Measurements from ENCODE around the gene SLC26A4. TPM values are rescaled to one million over a fixed set of nuclear protein-coding genes. Genes with fewer than 3 reads are reported as not detected.

The SLC26A4 gene
- total and polyA plus RNA-seq, 2 donors (not counting 1 experiment from before 2014, with no cell fraction given): 0.05 to 0.13 TPM

DNA sequence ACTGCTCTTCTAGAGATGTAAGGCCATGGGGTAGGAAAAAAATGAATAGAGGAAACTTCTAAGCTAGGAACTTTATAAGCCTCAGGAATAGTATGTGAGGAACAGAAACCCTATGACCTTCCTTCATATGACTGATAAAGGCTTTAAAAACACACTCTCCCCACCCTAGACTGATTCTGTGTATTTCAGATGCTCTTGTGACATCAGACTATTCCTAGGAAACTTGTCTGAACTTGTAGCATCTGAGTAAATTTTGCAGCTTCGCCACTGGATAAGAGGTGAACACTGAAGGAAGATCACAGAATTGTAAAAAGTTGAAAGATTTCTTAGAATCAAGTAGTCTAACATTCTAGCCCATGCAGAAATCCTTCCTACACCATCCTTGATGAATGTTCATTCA is 52.3 kb downstream of the SLC26A4 start:
- H3K9me3 Mint-ChIP-seq (ENCODE audit: insufficient read depth): no peaks in the 10 kb centered on the region
- Histone ChIP-seq H3K4me1 (ENCODE audit: control insufficient read depth in 2 of 2, insufficient read depth in 2 of 2, low read length in 2 of 2) (no peaks in the 10 kb centered on the region), H3K27me3 (replicated peaks in 1 of 4; ENCODE audit: control extremely low read depth in 1 of 4, control insufficient read depth in 3 of 4, insufficient read depth in 4 of 4, low read length in 3 of 4) (no peaks in the 10 kb centered on the region), H3K9ac (ENCODE audit: low read length) (no peak overlapping the region), H4K20me1 (ENCODE audit: control insufficient read depth, insufficient read depth, low read length, poor library complexity, severe bottlenecking) (no peaks in the 10 kb centered on the region), H3K36me3 (replicated peaks in 1 of 2; ENCODE audit: control extremely low read depth in 1 of 2, control insufficient read depth in 1 of 2, extremely low read depth in 1 of 2, insufficient read depth in 2 of 2, low read length in 1 of 2) (no peaks in the 10 kb centered on the region), H2AFZ (ENCODE audit: insufficient read depth, low read depth, low read length, poor library complexity, severe bottlenecking) (no peak overlapping the region), H3K27ac (ENCODE audit: low read length in 2 of 2) (no peak overlapping the region), H3K9me3 (ENCODE audit: control extremely low read depth in 1 of 3, control insufficient read depth in 2 of 3, insufficient read depth in 1 of 3, low read length in 2 of 3) (no peaks in the 10 kb centered on the region), H3K4me2 (replicated peaks; ENCODE audit: low read depth, low read length, poor library complexity, severe bottlenecking) (no peak overlapping the region), H3K4me3 (ENCODE audit: control extremely low read depth in 1 of 5, extremely low read depth in 1 of 5, insufficient read depth in 1 of 5, low read depth in 2 of 5, low read length in 4 of 5) (no peak overlapping the region), H3K79me2 (ENCODE audit: control insufficient read depth, insufficient read depth, low read length) (no peaks in the 10 kb centered on the region)
- H3K27ac Mint-ChIP-seq: no peak overlapping the region
- no peak overlapping the region for H3K4me3 Mint-ChIP-seq
- ChIA-PET CTCF (interaction anchor here (1.1 to 4.8 kb wide), 2 partner anchors 11 to 245 kb away, joined by 3 to 15 read pairs; no protein-coding TSS in a partner anchor), POLR2A (no interaction called here)
- no peak for DNase-seq
- peaks cover 6% of the 10 kb centered on the region for H3K27me3 Mint-ChIP-seq
- no peak for ATAC-seq (ENCODE audit: low read depth)
- TF ChIP-seq, protein P1, sequence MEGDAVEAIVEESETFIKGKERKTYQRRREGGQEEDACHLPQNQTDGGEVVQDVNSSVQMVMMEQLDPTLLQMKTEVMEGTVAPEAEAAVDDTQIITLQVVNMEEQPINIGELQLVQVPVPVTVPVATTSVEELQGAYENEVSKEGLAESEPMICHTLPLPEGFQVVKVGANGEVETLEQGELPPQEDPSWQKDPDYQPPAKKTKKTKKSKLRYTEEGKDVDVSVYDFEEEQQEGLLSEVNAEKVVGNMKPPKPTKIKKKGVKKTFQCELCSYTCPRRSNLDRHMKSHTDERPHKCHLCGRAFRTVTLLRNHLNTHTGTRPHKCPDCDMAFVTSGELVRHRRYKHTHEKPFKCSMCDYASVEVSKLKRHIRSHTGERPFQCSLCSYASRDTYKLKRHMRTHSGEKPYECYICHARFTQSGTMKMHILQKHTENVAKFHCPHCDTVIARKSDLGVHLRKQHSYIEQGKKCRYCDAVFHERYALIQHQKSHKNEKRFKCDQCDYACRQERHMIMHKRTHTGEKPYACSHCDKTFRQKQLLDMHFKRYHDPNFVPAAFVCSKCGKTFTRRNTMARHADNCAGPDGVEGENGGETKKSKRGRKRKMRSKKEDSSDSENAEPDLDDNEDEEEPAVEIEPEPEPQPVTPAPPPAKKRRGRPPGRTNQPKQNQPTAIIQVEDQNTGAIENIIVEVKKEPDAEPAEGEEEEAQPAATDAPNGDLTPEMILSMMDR (IDR thresholded peaks at IDR 0.05): no peak
- TF ChIP-seq EZH2 (IDR thresholded peaks at IDR 0.05; ENCODE audit: borderline replicate concordance, insufficient read depth, low read depth, low read length, poor library complexity, severe bottlenecking): no peak
- no peaks in the 10 kb centered on the region for H3K4me1 Mint-ChIP-seq
- intact Hi-C loops (cut with micrococcal nuclease): no loop called here
- no CpG with 5 or more reads among the region's 1 CpG for WGBS (ENCODE audit: insufficient coverage)

DNA sequence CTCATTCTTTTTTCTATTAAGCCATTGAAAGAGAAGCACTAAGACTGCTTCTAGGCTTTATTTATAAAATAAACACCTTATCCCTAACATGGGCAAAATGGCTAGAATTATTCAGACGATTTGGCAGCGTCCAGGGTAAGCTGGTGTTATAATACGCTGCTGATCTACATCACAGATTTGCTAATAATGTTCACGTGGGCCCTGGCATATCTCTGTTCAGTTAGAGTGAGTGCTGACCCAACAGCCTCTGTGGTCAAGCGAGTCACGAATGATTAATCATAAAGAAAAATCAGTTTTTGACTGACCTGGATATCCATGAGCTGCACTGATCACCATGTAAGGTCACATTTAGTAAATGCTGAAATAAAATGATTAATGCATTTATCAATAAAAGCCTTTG is 54.9 kb downstream of the SLC26A4 start:
- peaks cover 9% of the 10 kb centered on the region for H3K27me3 Mint-ChIP-seq

More for the DNA sequence above, 54.9 kb downstream of the SLC26A4 start:
- Histone ChIP-seq H4K20me1 (ENCODE audit: control insufficient read depth, insufficient read depth, low read length, poor library complexity, severe bottlenecking) (no peaks in the 10 kb centered on the region), H3K9me3 (ENCODE audit: control extremely low read depth in 1 of 3, control insufficient read depth in 2 of 3, insufficient read depth in 1 of 3, low read length in 2 of 3) (no peaks in the 10 kb centered on the region), H3K4me1 (ENCODE audit: control insufficient read depth in 2 of 2, insufficient read depth in 2 of 2, low read length in 2 of 2) (no peaks in the 10 kb centered on the region), H3K79me2 (ENCODE audit: control insufficient read depth, insufficient read depth, low read length) (no peaks in the 10 kb centered on the region), H3K27ac (ENCODE audit: low read length in 2 of 2) (no peak overlapping the region), H3K9ac (ENCODE audit: low read length) (no peak overlapping the region), H3K36me3 (replicated peaks in 1 of 2; ENCODE audit: control extremely low read depth in 1 of 2, control insufficient read depth in 1 of 2, extremely low read depth in 1 of 2, insufficient read depth in 2 of 2, low read length in 1 of 2) (no peaks in the 10 kb centered on the region), H3K27me3 (replicated peaks in 1 of 4; ENCODE audit: control extremely low read depth in 1 of 4, control insufficient read depth in 3 of 4, insufficient read depth in 4 of 4, low read length in 3 of 4) (no peaks in the 10 kb centered on the region), H3K4me3 (ENCODE audit: control extremely low read depth in 1 of 5, extremely low read depth in 1 of 5, insufficient read depth in 1 of 5, low read depth in 2 of 5, low read length in 4 of 5) (no peak overlapping the region), H3K4me2 (replicated peaks; ENCODE audit: low read depth, low read length, poor library complexity, severe bottlenecking) (no peak overlapping the region), H2AFZ (ENCODE audit: insufficient read depth, low read depth, low read length, poor library complexity, severe bottlenecking) (no peak overlapping the region)
- Mint-ChIP-seq H3K4me3 (no peak overlapping the region), H3K27ac (no peak overlapping the region), H3K4me1 (no peaks in the 10 kb centered on the region), H3K9me3 (ENCODE audit: insufficient read depth) (no peaks in the 10 kb centered on the region)
- WGBS (ENCODE audit: insufficient coverage): 93% methylated on average over 4 of the region's 6 CpGs
- intact Hi-C loops (cut with micrococcal nuclease): no loop called here
- no peak for TF ChIP-seq EZH2 (IDR thresholded peaks at IDR 0.05; ENCODE audit: borderline replicate concordance, insufficient read depth, low read depth, low read length, poor library complexity, severe bottlenecking)
- TF ChIP-seq, protein P1 (IDR thresholded peaks at IDR 0.05): no peak
- ChIA-PET POLR2A (no interaction called here), CTCF (interaction anchor here (0.9 kb wide), 1 partner anchor 252 kb away, joined by 3 read pairs; no protein-coding TSS in a partner anchor)
- no peak for ATAC-seq (ENCODE audit: low read depth)
- DNase-seq: no peak
